ENCODE measurements around the gene CASS4. TPM values are rescaled to one million over a fixed set of nuclear protein-coding genes. Genes with fewer than 3 reads are reported as not detected.

The CASS4 gene, protein sequence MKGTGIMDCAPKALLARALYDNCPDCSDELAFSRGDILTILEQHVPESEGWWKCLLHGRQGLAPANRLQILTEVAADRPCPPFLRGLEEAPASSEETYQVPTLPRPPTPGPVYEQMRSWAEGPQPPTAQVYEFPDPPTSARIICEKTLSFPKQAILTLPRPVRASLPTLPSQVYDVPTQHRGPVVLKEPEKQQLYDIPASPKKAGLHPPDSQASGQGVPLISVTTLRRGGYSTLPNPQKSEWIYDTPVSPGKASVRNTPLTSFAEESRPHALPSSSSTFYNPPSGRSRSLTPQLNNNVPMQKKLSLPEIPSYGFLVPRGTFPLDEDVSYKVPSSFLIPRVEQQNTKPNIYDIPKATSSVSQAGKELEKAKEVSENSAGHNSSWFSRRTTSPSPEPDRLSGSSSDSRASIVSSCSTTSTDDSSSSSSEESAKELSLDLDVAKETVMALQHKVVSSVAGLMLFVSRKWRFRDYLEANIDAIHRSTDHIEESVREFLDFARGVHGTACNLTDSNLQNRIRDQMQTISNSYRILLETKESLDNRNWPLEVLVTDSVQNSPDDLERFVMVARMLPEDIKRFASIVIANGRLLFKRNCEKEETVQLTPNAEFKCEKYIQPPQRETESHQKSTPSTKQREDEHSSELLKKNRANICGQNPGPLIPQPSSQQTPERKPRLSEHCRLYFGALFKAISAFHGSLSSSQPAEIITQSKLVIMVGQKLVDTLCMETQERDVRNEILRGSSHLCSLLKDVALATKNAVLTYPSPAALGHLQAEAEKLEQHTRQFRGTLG
- 0.28 and 2.9 TPM in 2 replicates for total RNA-seq

DNA sequence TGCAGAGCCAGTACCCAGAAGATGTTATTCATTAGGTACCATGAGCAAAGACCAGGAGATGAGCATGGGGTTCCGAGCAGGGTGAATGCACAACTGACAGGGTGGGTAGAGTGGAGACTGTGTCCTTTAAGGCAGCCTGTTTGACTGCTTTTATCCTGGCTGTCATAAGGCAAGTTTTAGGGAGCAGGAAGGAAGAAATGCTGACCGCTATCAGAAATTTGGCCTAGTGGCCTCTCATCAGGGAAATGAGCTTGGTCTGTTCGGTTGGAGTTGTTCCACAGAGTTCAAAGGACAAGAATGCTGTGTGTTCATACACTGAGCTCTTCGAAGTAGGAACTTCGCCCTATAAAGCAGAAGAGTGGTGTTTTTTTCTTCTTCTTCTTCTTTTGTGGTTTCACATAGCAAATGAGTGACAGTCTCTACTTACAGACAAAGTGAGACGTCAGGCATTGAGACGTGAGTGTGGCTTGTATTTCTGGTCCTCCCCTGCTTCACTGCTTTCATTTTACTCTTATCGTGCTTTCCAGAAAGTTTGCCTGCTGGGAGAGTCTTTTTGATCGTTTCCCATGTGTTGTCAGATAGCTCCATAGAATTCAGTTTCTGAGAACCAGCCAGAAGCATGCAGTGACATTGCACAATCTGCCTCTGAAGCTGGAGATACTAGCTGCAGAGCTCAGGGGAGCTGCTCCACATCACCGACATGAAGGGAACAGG is at the start of gene CASS4:
CASS4 (plus strand) TSS at position 502 of the 714 bp plus-strand sequence; CDS start at position 701, 199 bp downstream.

GRCh38 chr20:56392132-56392880 is 19.8 kb upstream of the CASS4 start, which contains the start of the genes AURKA and CSTF1:
AURKA (minus strand) TSS chr20:56392215; CDS start chr20:56388197, 4,018 bp downstream.
CSTF1 (plus strand) TSS chr20:56392645; CDS start chr20:56395553, 2,908 bp downstream.

DNA sequence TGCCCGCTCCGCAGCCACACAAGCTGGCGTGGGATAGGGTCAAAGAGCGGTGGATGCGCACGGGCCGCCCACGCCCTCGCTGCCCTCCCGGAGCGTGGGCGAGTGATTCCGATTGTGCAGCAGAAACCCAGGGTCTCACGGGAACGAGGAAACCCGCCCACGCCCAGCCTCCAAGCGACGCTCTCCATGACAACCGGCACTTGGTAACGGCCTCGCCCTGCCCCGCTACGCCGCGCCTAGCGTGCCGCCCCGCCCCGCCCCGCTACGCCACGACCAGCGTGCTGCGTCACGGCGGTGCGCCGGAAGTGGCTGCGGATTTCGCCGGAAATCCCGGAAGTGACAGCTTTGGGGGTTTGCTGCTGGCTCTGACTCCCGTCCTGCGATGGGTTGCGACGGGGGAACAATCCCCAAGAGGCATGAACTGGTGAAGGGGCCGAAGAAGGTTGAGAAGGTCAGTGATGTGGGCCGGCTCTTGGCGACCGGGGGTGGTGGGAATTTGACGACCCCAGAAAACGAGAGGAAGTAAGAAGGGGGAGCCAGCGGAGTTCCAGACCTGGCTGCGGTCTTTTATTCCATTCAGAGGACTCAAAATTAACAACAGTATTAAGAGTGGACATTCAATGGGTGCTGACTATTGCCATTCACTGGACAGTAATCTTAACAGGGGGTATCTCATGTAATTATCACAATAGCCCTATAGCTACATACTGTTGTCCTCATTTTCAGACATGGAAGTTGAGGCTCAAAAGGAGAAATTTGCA is 56.4 kb downstream of the CASS4 start, which contains the start of gene RTF2:
RTF2 (plus strand) TSS at position 312 of the 761 bp plus-strand sequence; CDS start at position 383, 71 bp downstream.

Other genes starting within 250 kb of the CASS4 start
- not detected in 2 replicates for gene MC3R, start 163.5 kb upstream of the CASS4 start, total RNA-seq
- 31.4 and 42.0 TPM in 2 replicates for gene FAM210B, start 53.3 kb upstream of the CASS4 start, total RNA-seq
- 9.6 and 88.8 TPM in 2 replicates for gene AURKA, start 20.0 kb upstream of the CASS4 start, total RNA-seq
- 25.9 and 33.7 TPM in 2 replicates for gene CSTF1, start 19.6 kb upstream of the CASS4 start, total RNA-seq
- gene RTF2, start 56.4 kb downstream of the CASS4 start, total RNA-seq: 85.7 and 99.5 TPM in 2 replicates
- under 0.01 TPM in 1 of 2 replicates, not detected in the other for gene FAM209A, start 112.5 kb downstream of the CASS4 start, total RNA-seq
- gene FAM209B, start 121.0 kb downstream of the CASS4 start, total RNA-seq: not detected in 2 replicates
- not detected in 2 replicates for gene TFAP2C, start 217.0 kb downstream of the CASS4 start, total RNA-seq

Measured in regular cardiac myocyte (primary cell).